ENCODE measurements around the gene CEP55.
A peak's percentile ranks its signal among the peaks of the same experiment; 100 is the strongest.

CEP55 gene

GRCh38 chr10:93552780-93553179, 56.4 kb downstream of the CEP55 start:
- no peaks in the 10 kb centered on the region for H3K36me3 ChIP-seq (ENCODE audit: insufficient read depth, low read depth, low read length)
- no peak overlapping the region for H3K9ac ChIP-seq (ENCODE audit: low read depth, low read length)
- H3K27me3 ChIP-seq (ENCODE audit: insufficient read depth, low read length): no peaks in the 10 kb centered on the region
- no peaks in the 10 kb centered on the region for H3K9me3 ChIP-seq (ENCODE audit: insufficient read depth, low read depth, low read length)
- H3K27ac ChIP-seq (ENCODE audit: low read length): no peak overlapping the region
- H3K4me3 ChIP-seq (ENCODE audit: low read length): no peak overlapping the region
- H3K4me1 ChIP-seq (ENCODE audit: insufficient read depth, low read length): no peaks in the 10 kb centered on the region

GRCh38 chr10:93553482-93554315, 57.3 kb downstream of the CEP55 start:
- no peak overlapping the region for H3K9ac ChIP-seq (ENCODE audit: low read depth, low read length)
- H3K4me3 ChIP-seq (ENCODE audit: low read length): no peak overlapping the region
- H3K36me3 ChIP-seq (ENCODE audit: insufficient read depth, low read depth, low read length): no peaks in the 10 kb centered on the region
- no peak overlapping the region for H3K27ac ChIP-seq (ENCODE audit: low read length)
- no peaks in the 10 kb centered on the region for H3K9me3 ChIP-seq (ENCODE audit: insufficient read depth, low read depth, low read length)
- H3K4me1 ChIP-seq (ENCODE audit: insufficient read depth, low read length): no peaks in the 10 kb centered on the region
- H3K27me3 ChIP-seq (ENCODE audit: insufficient read depth, low read length): no peaks in the 10 kb centered on the region; the same call in 1 of the 2 replicates

GRCh38 chr10:93554316-93554663, 57.9 kb downstream of the CEP55 start:
- Histone ChIP-seq H3K36me3 (ENCODE audit: insufficient read depth, low read depth, low read length) (no peaks in the 10 kb centered on the region), H3K4me3 (ENCODE audit: low read length) (no peak overlapping the region), H3K27ac (ENCODE audit: low read length) (no peak overlapping the region), H3K4me1 (ENCODE audit: insufficient read depth, low read length) (no peaks in the 10 kb centered on the region), H3K9me3 (ENCODE audit: insufficient read depth, low read depth, low read length) (no peaks in the 10 kb centered on the region), H3K9ac (ENCODE audit: low read depth, low read length) (no peak overlapping the region), H3K27me3 (ENCODE audit: insufficient read depth, low read length) (no peaks in the 10 kb centered on the region; the same call in 1 of the 2 replicates)

GRCh38 chr10:93554760-93555432, 58.5 kb downstream of the CEP55 start:
- Histone ChIP-seq H3K9ac (ENCODE audit: low read depth, low read length) (no peak overlapping the region), H3K4me3 (ENCODE audit: low read length) (no peak overlapping the region), H3K27ac (ENCODE audit: low read length) (no peak overlapping the region)

GRCh38 chr10:93559490-93559889, 63.1 kb downstream of the CEP55 start:
- no peak overlapping the region for H3K27ac ChIP-seq (ENCODE audit: low read length)
- H3K9me3 ChIP-seq (ENCODE audit: insufficient read depth, low read depth, low read length): no peaks in the 10 kb centered on the region
- H3K4me3 ChIP-seq (ENCODE audit: low read length): no peak overlapping the region
- no peak overlapping the region for H3K9ac ChIP-seq (ENCODE audit: low read depth, low read length)
- no peaks in the 10 kb centered on the region for H3K4me1 ChIP-seq (ENCODE audit: insufficient read depth, low read length)
- peaks cover 32% of the 10 kb centered on the region for H3K27me3 ChIP-seq (ENCODE audit: insufficient read depth, low read length)
- no peaks in the 10 kb centered on the region for H3K36me3 ChIP-seq (ENCODE audit: insufficient read depth, low read depth, low read length)

More at GRCh38 chr10:93554760-93555432, 58.5 kb downstream of the CEP55 start:
- no peaks in the 10 kb centered on the region for H3K36me3 ChIP-seq (ENCODE audit: insufficient read depth, low read depth, low read length)
- no peaks in the 10 kb centered on the region; the same call in 1 of the 2 replicates for H3K27me3 ChIP-seq (ENCODE audit: insufficient read depth, low read length)
- no peaks in the 10 kb centered on the region for H3K4me1 ChIP-seq (ENCODE audit: insufficient read depth, low read length)
- no peaks in the 10 kb centered on the region for H3K9me3 ChIP-seq (ENCODE audit: insufficient read depth, low read depth, low read length)

- Histone ChIP-seq H3K9ac (ENCODE audit: low read depth, low read length) (no peak overlapping the region), H3K4me3 (ENCODE audit: low read length) (no peak overlapping the region), H3K4me1 (ENCODE audit: insufficient read depth, low read length) (no peaks in the 10 kb centered on the region), H3K9me3 (ENCODE audit: insufficient read depth, low read depth, low read length) (no peaks in the 10 kb centered on the region), H3K27ac (ENCODE audit: low read length) (no peak overlapping the region), H3K27me3 (ENCODE audit: insufficient read depth, low read length) (peaks cover 43% of the 10 kb centered on the region), H3K36me3 (ENCODE audit: insufficient read depth, low read depth, low read length) (no peaks in the 10 kb centered on the region)
These were observed 64.1 kb downstream of the CEP55 start for GRCh38 chr10:93560541-93560940.

- no peak overlapping the region for H3K9ac ChIP-seq (ENCODE audit: low read depth, low read length)
- peaks cover 4% of the 10 kb centered on the region; the same call in 1 of the 2 replicates for H3K9me3 ChIP-seq (ENCODE audit: insufficient read depth, low read depth, low read length)
- H3K4me1 ChIP-seq (ENCODE audit: insufficient read depth, low read length): peaks cover 3% of the 10 kb centered on the region; the same call in 1 of the 2 replicates
- H3K27me3 ChIP-seq (ENCODE audit: insufficient read depth, low read length): peaks cover 92% of the 10 kb centered on the region
- H3K4me3 ChIP-seq (ENCODE audit: low read length): no peak overlapping the region
- no peak overlapping the region for H3K27ac ChIP-seq (ENCODE audit: low read length)
- H3K36me3 ChIP-seq (ENCODE audit: insufficient read depth, low read depth, low read length): no peaks in the 10 kb centered on the region
These were observed 69.0 kb downstream of the CEP55 start for GRCh38 chr10:93565446-93565845.

GRCh38 chr10:93566435-93567276, 70.2 kb downstream of the CEP55 start, which contains the start of gene FFAR4:
Gene FFAR4, plus strand, starts transcription at chr10:93566665. Its CDS starts 56 bp downstream, at chr10:93566721.
- Histone ChIP-seq H3K4me3 (ENCODE audit: low read length) (peak within 1 kb of the TSS; percentile 70), H3K9ac (ENCODE audit: low read depth, low read length) (no peak within 1 kb of the TSS), H3K27me3 (ENCODE audit: insufficient read depth, low read length) (peaks cover 96% of the 10 kb centered on the region), H3K27ac (ENCODE audit: low read length) (no peak within 1 kb of the TSS), H3K4me1 (ENCODE audit: insufficient read depth, low read length) (peaks cover 3% of the 10 kb centered on the region; the same call in 1 of the 2 replicates), H3K9me3 (ENCODE audit: insufficient read depth, low read depth, low read length) (peaks cover 4% of the 10 kb centered on the region; the same call in 1 of the 2 replicates), H3K36me3 (ENCODE audit: insufficient read depth, low read depth, low read length) (no peaks in the 10 kb centered on the region)

GRCh38 chr10:93567277-93568104, 71.1 kb downstream of the CEP55 start:
- peaks cover 4% of the 10 kb centered on the region; the same call in 1 of the 2 replicates for H3K9me3 ChIP-seq (ENCODE audit: insufficient read depth, low read depth, low read length)
- no peak overlapping the region for H3K9ac ChIP-seq (ENCODE audit: low read depth, low read length)
- peak overlapping the region; percentile 70; the same call in 1 of the 2 replicates for H3K4me3 ChIP-seq (ENCODE audit: low read length)
- peaks cover 97% of the 10 kb centered on the region for H3K27me3 ChIP-seq (ENCODE audit: insufficient read depth, low read length)
- H3K4me1 ChIP-seq (ENCODE audit: insufficient read depth, low read length): peaks cover 3% of the 10 kb centered on the region; the same call in 1 of the 2 replicates
- H3K27ac ChIP-seq (ENCODE audit: low read length): no peak overlapping the region
- H3K36me3 ChIP-seq (ENCODE audit: insufficient read depth, low read depth, low read length): no peaks in the 10 kb centered on the region

GRCh38 chr10:93568105-93568390, 71.6 kb downstream of the CEP55 start:
- Histone ChIP-seq H3K4me1 (ENCODE audit: insufficient read depth, low read length) (peaks cover 3% of the 10 kb centered on the region; the same call in 1 of the 2 replicates), H3K9ac (ENCODE audit: low read depth, low read length) (no peak overlapping the region), H3K9me3 (ENCODE audit: insufficient read depth, low read depth, low read length) (peaks cover 4% of the 10 kb centered on the region; the same call in 1 of the 2 replicates), H3K4me3 (ENCODE audit: low read length) (peak overlapping the region; percentile 70; the same call in 1 of the 2 replicates), H3K27me3 (ENCODE audit: insufficient read depth, low read length) (peaks cover 98% of the 10 kb centered on the region), H3K27ac (ENCODE audit: low read length) (no peak overlapping the region), H3K36me3 (ENCODE audit: insufficient read depth, low read depth, low read length) (no peaks in the 10 kb centered on the region)

Data from iPS-20b (cell line).